Measurements from ENCODE around the gene DRAM1.

DRAM1 gene

DNA sequence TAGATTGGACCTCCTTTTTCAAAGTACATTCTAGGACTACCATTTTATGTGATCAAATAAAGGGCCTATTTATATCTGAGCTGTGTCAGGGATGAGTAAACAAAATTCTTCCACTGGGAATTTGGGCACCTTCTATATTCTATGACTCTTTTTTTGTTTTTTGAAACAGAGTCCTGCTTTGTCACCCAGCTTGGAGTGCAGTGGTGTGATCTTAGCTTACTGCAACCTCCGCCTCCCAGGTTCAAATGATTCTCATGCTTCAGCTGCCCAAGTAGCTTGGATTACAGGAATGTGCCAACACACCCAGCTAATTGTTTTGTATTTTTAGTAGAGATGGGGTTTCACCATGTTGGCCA, 64.8 kb downstream of the DRAM1 start:
- DNase-seq: no peak

DNA sequence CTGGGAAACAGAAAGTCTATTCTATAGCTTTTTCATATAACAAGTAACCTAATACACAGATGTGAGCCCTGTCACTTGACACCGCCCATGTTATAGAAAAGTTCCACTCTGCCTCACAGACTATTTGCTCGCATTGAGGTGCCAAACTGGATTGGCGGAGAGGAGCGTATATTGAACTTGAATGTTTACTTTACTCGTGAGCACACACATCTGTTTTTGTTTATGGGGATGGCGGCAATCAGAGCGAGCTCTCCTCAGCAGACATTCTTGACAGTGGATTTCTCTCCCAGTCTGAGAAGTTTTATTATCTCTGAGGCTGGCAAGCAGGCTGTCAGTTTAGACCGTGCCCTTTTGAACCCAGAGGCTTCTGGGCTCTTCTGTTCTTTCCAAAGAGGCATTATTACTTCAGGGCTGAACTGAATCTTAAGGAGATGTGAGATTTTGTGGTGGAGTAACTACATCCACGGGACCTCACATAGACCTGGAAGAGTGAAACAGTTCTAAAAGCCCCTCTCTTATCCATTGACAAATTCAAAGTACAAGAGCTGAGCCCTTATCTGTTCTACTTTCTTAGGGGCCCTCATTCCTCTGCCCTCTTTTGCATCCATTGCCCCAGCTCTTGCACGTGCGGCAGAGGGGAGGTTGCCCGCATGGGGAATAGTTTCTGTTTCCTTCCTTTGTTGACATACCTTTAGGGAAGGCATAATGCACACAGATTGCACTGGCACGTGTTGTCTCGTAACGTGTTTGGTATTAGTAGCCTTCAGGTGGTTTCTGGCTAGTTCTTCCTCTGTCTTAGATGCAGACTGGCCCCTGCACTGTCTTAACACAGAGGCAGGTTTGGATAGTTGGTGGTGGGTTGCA, 68.2 kb downstream of the DRAM1 start:
- DNase-seq: peak; percentile 18

DNA sequence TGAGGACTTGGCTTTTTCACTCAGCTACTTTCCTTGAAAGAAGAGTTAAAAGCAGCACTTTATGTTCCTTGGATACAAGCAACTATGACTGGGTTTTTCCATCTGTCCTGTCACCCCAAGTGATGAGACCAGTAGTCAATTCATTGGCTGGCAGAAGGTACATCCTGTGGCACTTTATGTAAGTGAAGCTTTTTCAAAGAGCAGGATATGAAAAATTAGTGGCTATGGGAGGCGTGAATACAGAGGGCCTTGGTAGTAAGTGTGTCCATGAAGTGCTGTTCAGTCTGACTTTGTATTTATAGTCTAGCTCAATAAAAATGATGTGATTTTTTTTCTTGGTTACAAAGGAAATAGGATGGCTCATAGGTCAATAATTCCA, 68.8 kb downstream of the DRAM1 start:
- DNase-seq: no peak

DNA sequence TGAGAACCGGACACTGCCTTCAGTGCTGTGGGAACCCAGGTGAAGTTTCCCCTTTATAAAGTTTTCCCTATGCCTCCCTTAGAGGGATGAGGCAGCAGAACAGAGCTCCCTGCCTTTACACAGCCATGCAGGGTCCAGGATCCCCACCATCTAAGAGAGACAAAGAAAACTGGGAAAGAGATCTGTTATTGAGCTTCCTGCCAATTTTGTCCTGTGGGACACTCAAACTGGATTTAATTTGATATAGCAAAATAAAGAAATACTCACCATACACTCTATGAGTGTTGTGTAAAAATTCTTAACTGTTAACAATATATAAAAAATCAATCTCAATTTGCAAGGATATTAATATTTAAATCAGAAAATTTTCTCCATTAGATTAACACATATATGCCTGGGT, 69.9 kb downstream of the DRAM1 start:
- DNase-seq: no peak

DNA sequence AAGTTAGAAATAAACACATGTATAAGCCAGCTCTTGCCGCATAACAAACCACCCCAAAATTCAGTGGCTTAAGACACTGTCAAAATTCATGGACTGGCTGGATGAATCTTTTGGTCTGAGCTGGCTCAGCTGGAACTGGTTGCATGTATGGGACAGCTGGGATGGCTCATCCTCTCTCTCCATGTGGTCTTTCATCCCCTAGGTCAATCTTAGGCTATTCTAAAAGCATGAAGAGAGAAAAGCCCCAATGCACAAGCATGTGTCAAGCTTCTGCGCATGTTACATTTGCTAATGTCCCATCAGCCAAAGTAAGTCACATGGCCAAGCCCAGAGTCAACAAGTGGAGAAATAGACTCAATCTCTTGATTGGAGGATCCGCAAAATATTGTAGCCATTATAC, 71.0 kb downstream of the DRAM1 start:
- no peak for DNase-seq

DNA sequence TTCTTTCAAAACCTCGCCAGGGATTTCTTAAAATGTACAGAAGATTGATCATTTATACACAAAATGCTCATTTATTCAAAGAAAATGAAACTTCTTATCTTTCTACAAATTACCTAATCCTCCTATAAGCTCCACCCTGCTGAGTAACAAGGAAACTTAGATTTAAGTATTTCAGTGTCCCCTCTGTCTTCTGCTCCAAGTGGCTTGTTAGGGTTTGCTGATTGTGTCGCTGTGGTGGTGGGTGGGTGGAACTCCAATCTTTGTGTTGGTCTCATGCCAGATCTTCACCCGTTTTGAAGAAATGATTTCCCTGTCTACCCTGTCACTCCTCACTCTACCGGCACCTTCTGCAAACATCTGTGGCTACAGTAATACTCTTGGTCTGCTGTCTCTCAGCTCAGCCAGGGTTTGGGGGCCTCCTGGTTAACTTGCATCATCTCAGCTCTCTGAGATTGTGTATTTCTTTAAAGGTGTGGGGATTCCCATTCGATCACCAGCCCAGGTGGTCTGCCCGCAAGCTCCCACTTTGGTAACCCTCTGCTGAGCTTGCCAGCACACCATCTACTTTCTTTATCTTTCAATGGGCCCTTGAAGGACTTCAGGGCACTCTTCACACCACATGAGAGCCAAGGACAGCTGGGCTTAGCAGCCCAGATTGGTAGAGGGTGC, 73.8 kb downstream of the DRAM1 start:
- no peak for DNase-seq

DNA sequence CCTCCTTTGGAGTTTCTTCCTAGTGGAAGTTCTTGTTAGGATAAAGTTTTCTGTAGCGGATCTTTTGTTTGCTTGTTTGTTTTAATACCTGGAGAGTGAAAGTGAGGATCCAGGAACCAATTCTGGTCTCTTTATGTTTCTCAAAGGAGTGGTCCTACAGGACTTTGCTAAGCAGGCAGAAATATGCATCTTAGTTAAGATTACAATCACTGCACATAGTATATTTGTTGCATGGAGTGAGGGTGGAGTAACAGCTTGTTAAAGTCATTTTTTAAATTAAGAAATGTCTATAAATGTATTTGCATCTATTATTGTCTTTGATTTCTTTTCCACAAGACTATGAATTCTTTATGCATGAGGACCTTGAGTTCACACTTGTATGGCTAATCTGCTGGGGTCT, 76.7 kb downstream of the DRAM1 start:
- no peak for DNase-seq

DNA sequence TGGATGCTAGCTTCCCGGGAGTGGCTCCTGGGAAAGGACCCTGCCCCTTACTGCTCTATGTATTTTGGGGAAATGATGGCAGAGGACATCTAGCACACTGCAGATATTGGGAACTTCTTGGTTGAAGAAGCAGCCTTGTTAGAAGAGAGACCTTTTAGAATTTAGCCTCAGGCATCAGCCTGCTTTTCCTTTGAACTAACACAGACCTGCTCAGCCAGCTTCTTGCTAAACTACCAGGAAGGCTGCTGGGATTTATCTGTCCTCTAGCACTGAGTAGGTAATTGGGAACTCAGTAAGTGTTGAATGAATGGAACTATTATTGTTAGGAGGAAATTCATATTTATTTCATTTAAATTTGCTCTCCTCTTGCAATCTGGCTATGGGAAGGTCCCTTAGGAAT, 77.3 kb downstream of the DRAM1 start:
- no peak for DNase-seq

DNA sequence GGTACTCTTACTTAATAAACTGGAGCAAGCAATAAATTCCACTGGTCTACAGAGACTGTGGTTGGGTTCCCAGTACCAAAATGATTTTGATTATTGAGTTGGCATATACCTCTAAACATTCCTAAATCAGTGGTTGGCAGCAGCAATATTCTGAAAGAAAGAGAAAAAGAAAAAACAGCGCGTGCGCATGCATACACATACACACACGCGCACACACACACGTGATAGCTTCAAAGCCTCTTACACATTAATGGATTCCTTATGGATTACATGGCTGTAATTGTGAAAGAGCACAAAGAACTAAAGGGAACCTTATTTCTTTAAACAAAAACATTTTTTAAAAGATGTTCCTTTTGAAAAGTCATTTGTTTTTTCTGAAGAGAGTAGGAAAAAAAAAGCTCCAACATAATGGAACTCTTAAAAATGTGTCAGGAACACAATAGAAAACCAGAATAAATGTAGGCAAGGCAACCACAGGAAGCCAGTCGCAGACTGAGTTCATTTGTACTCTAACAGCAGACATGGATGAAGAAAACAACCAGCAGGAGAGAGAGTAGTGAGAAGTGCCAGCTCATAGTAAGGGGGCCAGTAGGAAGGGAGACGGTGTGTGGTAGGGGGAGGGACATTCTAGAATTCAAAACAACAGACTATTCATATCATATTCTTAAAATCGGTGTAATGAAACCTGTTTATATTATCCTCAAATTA, 80.0 kb downstream of the DRAM1 start:
- DNase-seq: no peak

DNA sequence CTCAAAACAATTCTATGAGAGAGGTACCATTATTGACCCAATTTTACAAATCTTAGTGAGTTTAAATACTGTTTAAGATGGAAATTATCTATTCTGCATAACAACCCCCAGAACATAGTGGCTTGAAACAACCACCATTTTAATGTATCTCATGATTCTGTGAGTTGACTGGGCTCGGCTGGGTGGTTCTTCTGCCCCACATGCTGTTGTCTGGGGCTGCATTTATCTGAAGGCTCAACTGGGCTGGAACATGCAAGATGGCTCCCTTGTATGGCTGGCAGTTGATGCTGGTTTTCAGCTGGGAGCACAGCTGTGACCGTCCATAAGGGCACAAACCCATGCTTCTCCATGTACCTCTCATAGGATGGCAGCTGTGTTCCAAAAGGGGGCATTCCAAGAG, 82.2 kb downstream of the DRAM1 start:
- no peak for DNase-seq

DNA sequence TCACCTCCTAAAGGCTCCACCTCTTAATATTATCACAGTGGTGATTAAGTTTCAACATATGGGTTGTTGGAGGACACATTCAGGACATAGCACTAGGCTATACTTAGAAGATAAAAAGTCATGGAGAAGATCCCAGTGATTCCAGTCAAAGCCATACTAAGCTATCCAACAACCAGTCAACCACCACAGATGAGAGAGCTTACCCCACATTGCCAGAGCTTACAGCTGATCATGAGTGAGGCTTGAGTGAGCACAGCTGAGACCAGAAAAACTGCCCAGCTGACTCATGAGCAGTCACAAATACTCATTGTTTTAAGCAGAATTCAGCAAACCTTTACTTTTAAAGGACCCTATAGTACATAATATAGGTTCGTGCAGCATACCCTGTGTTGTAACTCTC, 85.1 kb downstream of the DRAM1 start:
- DNase-seq: no peak

DNA sequence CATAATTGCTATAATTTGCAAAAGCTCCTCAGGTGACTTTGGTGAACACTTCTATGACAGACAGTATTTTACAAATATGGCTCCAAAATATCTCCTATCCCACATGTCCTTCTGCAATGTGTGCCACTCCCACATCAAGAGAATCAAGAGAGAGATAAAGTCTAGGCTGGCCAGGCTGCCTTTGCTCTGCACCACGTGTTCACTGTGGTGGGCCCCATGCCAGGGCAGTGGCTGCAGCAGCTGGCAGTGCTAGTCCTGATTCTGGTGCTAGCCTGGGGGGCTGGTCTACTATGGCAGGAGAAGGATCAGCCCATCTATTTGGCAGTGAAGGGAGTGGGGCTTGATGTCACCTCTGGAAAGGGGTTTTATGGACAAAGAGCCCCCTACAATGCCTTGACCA, 86.3 kb downstream of the DRAM1 start:
- peak; percentile 12 for DNase-seq

DNA sequence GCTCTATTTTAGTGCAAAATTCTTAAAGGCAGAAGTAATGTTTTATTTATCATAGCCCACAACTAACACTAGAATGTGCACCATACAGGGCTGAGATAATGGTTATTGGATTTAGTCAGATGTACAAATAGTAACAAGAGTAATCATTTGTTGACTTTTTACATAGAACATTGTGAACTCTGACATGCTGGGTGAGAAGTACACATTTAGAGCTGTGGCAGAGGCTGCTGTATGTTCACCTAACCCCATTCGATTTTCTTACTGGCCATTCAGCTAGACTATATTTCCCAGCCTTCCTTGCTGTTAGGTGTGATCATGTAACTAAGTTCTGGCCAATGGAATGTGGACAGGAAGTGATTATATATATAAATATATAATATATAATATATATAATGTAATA, 89.1 kb downstream of the DRAM1 start:
- DNase-seq: no peak

DNA sequence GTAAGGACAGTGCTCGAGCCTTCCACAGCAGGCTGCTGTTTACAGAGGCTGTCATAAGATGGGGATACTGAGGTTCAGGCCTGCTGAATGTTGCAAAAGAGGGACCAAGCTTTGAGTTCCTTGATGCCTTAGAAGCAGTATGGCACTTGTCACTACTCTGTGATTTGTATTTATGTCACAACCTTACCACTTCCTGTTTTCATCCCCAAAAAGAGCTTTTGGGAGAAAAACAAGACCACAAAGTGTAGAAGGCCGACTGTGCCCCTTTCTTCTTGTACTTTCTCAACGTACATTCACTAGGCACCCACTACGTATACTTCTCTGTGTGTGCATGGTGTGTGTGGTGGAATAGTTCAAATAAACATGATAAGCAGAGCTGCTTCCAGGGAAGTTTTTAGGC, 90.1 kb downstream of the DRAM1 start:
- DNase-seq: no peak

DNA sequence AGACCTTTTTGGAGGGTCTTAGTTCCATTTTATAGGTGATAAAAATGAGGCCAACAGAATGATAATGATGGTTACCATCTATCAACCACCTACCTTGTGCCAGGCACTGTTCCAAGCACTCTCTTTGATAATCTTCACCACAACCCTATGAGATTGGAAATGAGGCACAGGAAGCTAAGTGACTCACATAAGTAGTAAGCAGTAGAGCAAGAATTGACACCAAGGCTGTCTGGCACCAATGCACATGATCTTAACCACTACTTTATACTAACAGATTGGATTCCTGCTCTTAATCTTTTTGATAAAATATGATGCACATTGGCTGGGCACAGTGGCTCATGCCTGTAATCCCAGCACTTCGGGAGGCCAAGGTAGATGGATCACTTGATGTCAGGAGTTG, 91.4 kb downstream of the DRAM1 start:
- DNase-seq: no peak

Measured in NCI-H2029 (cell line).